Panc1 (cell line): Measurements from ENCODE around the gene THAP4. TPM values are rescaled to one million over a fixed set of nuclear protein-coding genes. Genes with fewer than 3 reads are reported as not detected.

Source experiments
- ATAC-seq: fragments of 200-7000 bp; cut with Tn5 transposase; 2 replicates; pipeline ENCODE4 v1.9.1; 2020; ENCODE audit warnings: mild to moderate bottlenecking, moderate library complexity
- BruUV-seq: library from RNA; stranded (reverse); fragments of 400-500 nt; replicated peaks from 2 replicates; lab custom pipeline; 2021; lab: Mats Ljungman, UMichigan
- CTCF ChIA-PET: fragments of 300-600 bp; sonication (Branson Sonifier 250); formaldehyde crosslinking; loops from one replicate; lab custom pipeline; 2022; ENCODE audit warnings: antibody characterized with exemption; lab: Charles Lee
- POLR2A ChIA-PET: fragments of 300-600 bp; sonication (Branson Sonifier 250); formaldehyde crosslinking; loops from one replicate; lab custom pipeline; 2022; ENCODE audit warnings: antibody characterized with exemption; lab: Charles Lee
- DNase-seq: peaks from one replicate; pipeline ENCODE4 v3.0.0-alpha.2; 2010; ENCODE audit warnings: low read depth, low spot score
- H3K27ac ChIP-seq: 2 replicates; pipeline ENCODE4 v1.5.1; 2011; ENCODE audit warnings: mild to moderate bottlenecking, low read length, inconsistent platforms
- H3K27me3 ChIP-seq: fragments of 200-500 bp; sonication (Bioruptor generic); 2 replicates; pipeline ENCODE4 v1.6.0; 2014; ENCODE audit warnings: low read length, inconsistent platforms; ENCODE audit not compliant: control insufficient read depth, insufficient read depth
- H3K36me3 ChIP-seq: fragments of 200-500 bp; sonication (Bioruptor generic); 2 replicates; pipeline ENCODE4 v1.5.1; 2014; ENCODE audit warnings: inconsistent platforms, mild to moderate bottlenecking, low read length, moderate library complexity; ENCODE audit not compliant: control insufficient read depth, insufficient read depth
- H3K4me1 ChIP-seq: 2 replicates; pipeline ENCODE4 v1.5.1; 2011; ENCODE audit warnings: inconsistent platforms, mild to moderate bottlenecking, low read length, moderate library complexity; ENCODE audit not compliant: control insufficient read depth, insufficient read depth
- H3K4me3 ChIP-seq, 2 experiments: 2 replicates each; pipeline ENCODE4 v1.5.1; 2011 to 2012; ENCODE audit warnings: low read depth in 2 of 2, low read length in 2 of 2, mild to moderate bottlenecking in 2 of 2, inconsistent platforms in 1 of 2, moderate library complexity in 1 of 2
- H3K9me3 ChIP-seq: fragments of 200-500 bp; sonication (Bioruptor generic); 2 replicates; pipeline ENCODE4 v1.5.1; 2014; ENCODE audit warnings: low read depth, mild to moderate bottlenecking, inconsistent platforms, low read length, moderate library complexity; ENCODE audit not compliant: control insufficient read depth, insufficient read depth
- CTCF ChIP-seq: fragments of 450-650 bp; IDR thresholded peaks from 2 replicates; pipeline ENCODE4 v1.5.1; 2017; ENCODE audit warnings: mild to moderate bottlenecking
- POLR2AphosphoS5 ChIP-seq: IDR thresholded peaks from 2 replicates; pipeline ENCODE4 v1.6.1; 2012; ENCODE audit warnings: mild to moderate bottlenecking, low read depth, low read length, moderate library complexity
- REST ChIP-seq, 2 experiments: IDR thresholded peaks; 2 replicates each; pipeline ENCODE4 v1.6.1; 2011 to 2012; ENCODE audit warnings: low read depth in 2 of 2, control low read depth in 1 of 2, low read length in 1 of 2, mild to moderate bottlenecking in 1 of 2, moderate library complexity in 1 of 2; ENCODE audit not compliant: insufficient read depth in 1 of 2
- SIN3A ChIP-seq: IDR thresholded peaks from 2 replicates; pipeline ENCODE4 v1.6.1; 2012; ENCODE audit warnings: low read depth, mild to moderate bottlenecking, low read length, moderate library complexity, borderline replicate concordance; ENCODE audit not compliant: insufficient read depth
- TCF7L2 ChIP-seq: IDR thresholded peaks from 2 replicates; pipeline ENCODE4 v1.6.1; 2011; ENCODE audit warnings: mild to moderate bottlenecking, low read depth, low read length, inconsistent platforms
- in situ Hi-C: cut with HindIII; loops from 2 replicates; pipeline ENCODE4 v1.10.0; 2016; ENCODE audit warnings: low sequenced_read_pairs, low pct_unique_long_range_greater_than_20kb
- intact Hi-C: fragments of 100-400 bp; cut with micrococcal nuclease; formaldehyde crosslinking; loops from one replicate; pipeline ENCODE4 v1.10.0; 2022; ENCODE audit not compliant: unreplicated experiment
- total RNA-seq: library from RNA; stranded (reverse); gene quantifications from one replicate; pipeline ENCODE4 v1.2.1, GENCODE V29; 2021; ENCODE audit not compliant: unreplicated experiment

THAP4 gene
- total RNA-seq, 1 experiment from 2014 or later: 77.9 TPM

DNA sequence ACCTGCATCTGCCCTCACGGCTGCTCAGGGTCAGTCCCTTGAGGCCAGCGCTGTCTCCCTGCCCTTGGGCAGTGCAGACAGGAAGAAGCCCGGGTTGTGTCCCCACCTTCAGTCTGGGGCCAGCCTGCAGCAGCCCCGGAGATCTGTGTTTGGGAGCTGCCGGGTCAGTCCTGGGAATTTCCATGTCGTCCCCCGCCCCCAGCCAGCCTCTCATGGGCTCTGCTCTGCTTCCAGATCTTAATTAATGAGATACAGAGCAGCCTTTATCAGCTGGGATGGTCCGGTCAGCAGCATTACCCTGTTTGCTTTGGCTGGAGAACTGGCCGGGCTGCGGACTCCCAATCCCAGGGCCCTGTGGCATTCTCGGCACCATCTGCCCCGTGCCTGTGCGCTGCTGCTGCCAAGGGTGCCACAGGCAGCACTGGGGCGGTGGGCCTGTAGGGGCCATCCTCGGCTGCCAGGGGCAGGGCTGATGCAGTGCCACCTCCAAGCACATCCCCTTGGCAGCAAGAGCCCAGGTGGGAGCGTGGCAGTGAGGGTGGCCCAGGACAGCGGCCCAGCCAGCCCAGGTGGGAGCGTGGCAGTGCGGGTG lies 76.0 kb downstream of the THAP4 start:
- ChIA-PET POLR2A (no interaction called here), CTCF (no interaction called here)
- Histone ChIP-seq H3K4me3 (peak overlapping the region; percentile 63 to 68), H3K27ac (peak overlapping the region; percentile 29), H3K36me3 (no peaks in the 10 kb centered on the region; the same call in 1 of the 2 replicates), H3K27me3 (no peaks in the 10 kb centered on the region), H3K9me3 (no peaks in the 10 kb centered on the region), H3K4me1 (peaks cover 46% of the 10 kb centered on the region)
- in situ Hi-C loops (no loop called here), intact Hi-C loops (no loop called here)
- TF ChIP-seq CTCF (no peak), TCF7L2 (no peak), REST (IDR thresholded peaks at IDR 0.05; ENCODE audit: insufficient read depth in 1 of 2, low read depth in 2 of 2, low read length in 1 of 2) (no peak), SIN3A (no peak), POLR2AphosphoS5 (no peak)
- DNase-seq: no peak
- no peak for ATAC-seq
- no TSS peak for BruUV-seq

- ATAC-seq: no peak
- Histone ChIP-seq H3K27ac (peak overlapping the region; percentile 66), H3K36me3 (no peaks in the 10 kb centered on the region; the same call in 1 of the 2 replicates), H3K27me3 (no peaks in the 10 kb centered on the region), H3K4me3 (peak overlapping the region; percentile 63 to 68), H3K4me1 (peaks cover 50% of the 10 kb centered on the region), H3K9me3 (no peaks in the 10 kb centered on the region)
- in situ Hi-C loops (no loop called here), intact Hi-C loops (no loop called here)
- no peak for DNase-seq
- TF ChIP-seq TCF7L2: no peak
- no peak for TF ChIP-seq POLR2AphosphoS5
- TF ChIP-seq CTCF: no peak
- TF ChIP-seq REST (IDR thresholded peaks at IDR 0.05; ENCODE audit: insufficient read depth in 1 of 2, low read depth in 2 of 2, low read length in 1 of 2): no peak
- TF ChIP-seq SIN3A: no peak; the same call in 1 of the 2 replicates
- TSS peak; percentile 79 for BruUV-seq
- POLR2A ChIA-PET: no interaction called here
- CTCF ChIA-PET: no interaction called here
Measured at GRCh38 chr2:241560162-241560882, 76.6 kb downstream of the THAP4 start.
